ENCODE data around the gene KANSL1. TPM values are rescaled to one million over a fixed set of nuclear protein-coding genes. Genes with fewer than 3 reads are reported as not detected.

Gene KANSL1
- total RNA-seq, 1 experiment from 2014 or later, result 83.0 TPM

GRCh38 chr17:46135879-46136563 lies 57.2 kb downstream of the KANSL1 start:
- no peak for TF ChIP-seq CTCF (IDR thresholded peaks at IDR 0.05; ENCODE audit: insufficient read depth in 1 of 2, low read depth in 1 of 2, low read length in 1 of 2, severe bottlenecking in 1 of 2, unreplicated experiment in 1 of 2)
- Mint-ChIP-seq H3K27ac (ENCODE audit: unreplicated experiment) (no peak overlapping the region), H3K4me3 (ENCODE audit: unreplicated experiment) (no peak overlapping the region), H3K36me3 (ENCODE audit: insufficient read depth, unreplicated experiment) (peaks cover 29% of the 10 kb centered on the region), H3K27me3 (ENCODE audit: insufficient read depth, unreplicated experiment) (no peaks in the 10 kb centered on the region), H3K9me3 (ENCODE audit: unreplicated experiment) (no peaks in the 10 kb centered on the region), H3K4me1 (ENCODE audit: low read depth, unreplicated experiment) (peaks cover 23% of the 10 kb centered on the region)
- H3K4me3 ChIP-seq (ENCODE audit: low read depth, low read length), result no peak overlapping the region
- no peaks in the 10 kb centered on the region for H3K27me3 ChIP-seq (replicated peaks; ENCODE audit: control insufficient read depth, insufficient read depth, low read length)
- no peak for DNase-seq
- intact Hi-C loops (cut with micrococcal nuclease; ENCODE audit: unreplicated experiment), result no loop called here
- CTCF ChIA-PET, result no interaction called here
- H3K9me3 ChIP-seq, result no peaks in the 10 kb centered on the region
- peaks cover 1% of the 10 kb centered on the region; the same call in 1 of the 2 replicates for H3K36me3 ChIP-seq (ENCODE audit: control insufficient read depth, insufficient read depth, low read length)
- peaks cover 18% of the 10 kb centered on the region for H3K4me1 ChIP-seq
- POLR2A ChIA-PET, result no interaction called here
- no TSS peak for BruUV-seq (replicated peaks)

- H3K36me3 ChIP-seq (ENCODE audit: control insufficient read depth, insufficient read depth, low read length), result peaks cover 1% of the 10 kb centered on the region; the same call in 1 of the 2 replicates
Measured at GRCh38 chr17:46135126-46135812, 58.0 kb downstream of the KANSL1 start.

More at GRCh38 chr17:46135126-46135812, 58.0 kb downstream of the KANSL1 start:
- no peak overlapping the region for H3K4me3 ChIP-seq (ENCODE audit: low read depth, low read length)
- CTCF ChIA-PET, result interaction anchor here (0.6 kb wide), 1 partner anchor 16 kb away, joined by 3 read pairs; no protein-coding TSS in a partner anchor
- no peaks in the 10 kb centered on the region for H3K27me3 ChIP-seq (replicated peaks; ENCODE audit: control insufficient read depth, insufficient read depth, low read length)
- Mint-ChIP-seq H3K27me3 (ENCODE audit: insufficient read depth, unreplicated experiment) (no peaks in the 10 kb centered on the region), H3K9me3 (ENCODE audit: unreplicated experiment) (no peaks in the 10 kb centered on the region), H3K4me3 (ENCODE audit: unreplicated experiment) (no peak overlapping the region), H3K27ac (ENCODE audit: unreplicated experiment) (no peak overlapping the region), H3K4me1 (ENCODE audit: low read depth, unreplicated experiment) (peaks cover 29% of the 10 kb centered on the region), H3K36me3 (ENCODE audit: insufficient read depth, unreplicated experiment) (peaks cover 29% of the 10 kb centered on the region)
- POLR2A ChIA-PET, result no interaction called here
- no peak for DNase-seq
- TF ChIP-seq CTCF (IDR thresholded peaks at IDR 0.05; ENCODE audit: insufficient read depth in 1 of 2, low read depth in 1 of 2, low read length in 1 of 2, severe bottlenecking in 1 of 2, unreplicated experiment in 1 of 2), result no peak
- H3K9me3 ChIP-seq, result no peaks in the 10 kb centered on the region
- intact Hi-C loops (cut with micrococcal nuclease; ENCODE audit: unreplicated experiment), result no loop called here
- no TSS peak for BruUV-seq (replicated peaks)
- peaks cover 18% of the 10 kb centered on the region for H3K4me1 ChIP-seq
